Measurements from ENCODE around the gene BTBD17.

Gene BTBD17

GRCh38 chr17:74387365-74388218 is 25.9 kb upstream of the BTBD17 start:
- DNase-seq: no peak

DNA sequence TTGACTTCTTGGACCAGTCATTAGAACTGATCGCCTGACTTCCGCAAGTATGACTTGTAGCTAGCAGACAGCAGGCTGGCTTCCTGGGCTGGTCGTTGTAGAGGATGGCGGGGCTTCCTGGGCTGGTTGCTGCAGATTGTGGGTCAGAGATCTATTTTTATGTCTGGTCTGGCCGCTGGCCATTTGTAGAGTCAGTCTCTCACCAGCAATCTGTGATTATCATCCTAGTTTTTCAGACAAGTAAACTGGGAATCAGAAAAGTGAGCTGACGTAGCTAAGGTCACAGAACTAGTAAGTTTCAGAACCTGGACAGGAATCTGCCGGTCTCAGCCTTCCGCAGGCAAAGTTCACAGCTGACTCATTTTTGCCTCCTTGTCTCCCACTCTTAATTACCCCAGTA is 24.7 kb upstream of the BTBD17 start:
- no peak for DNase-seq

DNA sequence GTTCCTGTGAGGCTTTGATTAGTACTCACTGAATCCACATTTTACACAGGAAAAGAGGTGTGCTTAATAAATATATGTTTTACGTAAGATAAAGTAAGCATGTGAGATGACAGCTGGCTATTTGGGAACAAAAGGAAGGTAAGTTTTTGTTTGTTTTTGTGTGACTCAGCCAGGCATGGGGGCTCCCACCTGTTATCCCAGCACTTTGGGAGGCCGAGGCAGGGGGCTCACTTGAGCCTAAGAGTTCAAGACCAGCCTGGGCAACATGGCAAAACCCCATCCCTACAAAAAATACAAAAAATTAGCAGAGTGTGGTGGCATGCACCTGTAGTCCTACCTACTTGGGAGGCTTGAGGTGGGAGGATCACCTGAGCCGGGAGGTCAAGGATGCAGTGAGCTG is 23.5 kb upstream of the BTBD17 start:
- no peak for DNase-seq

DNA sequence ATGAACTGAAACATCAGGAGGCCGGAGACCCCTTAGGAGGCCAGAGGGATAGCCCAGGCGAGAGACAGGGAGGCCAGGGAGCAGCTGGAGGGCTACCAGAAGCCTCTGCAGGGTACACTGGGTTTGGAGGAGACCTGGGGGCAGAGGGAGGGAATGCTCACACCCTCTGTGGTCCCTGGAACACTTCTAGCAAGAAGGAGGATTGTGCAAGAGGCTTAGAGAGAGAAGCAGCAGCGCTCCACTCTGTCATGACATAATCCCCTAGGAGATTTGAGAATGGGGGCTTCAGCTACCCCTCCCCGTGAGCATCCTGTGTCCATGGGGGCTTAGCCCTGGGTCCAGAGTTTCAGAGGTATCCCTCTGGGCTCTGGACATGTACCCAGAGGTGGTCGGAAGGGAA is 21.5 kb upstream of the BTBD17 start:
- DNase-seq: no peak

GRCh38 chr17:74380959-74381808 is 19.5 kb upstream of the BTBD17 start:
- peak; percentile 10 for DNase-seq

GRCh38 chr17:74380086-74380958 is 18.7 kb upstream of the BTBD17 start:
- DNase-seq: no peak

GRCh38 chr17:74379495-74380085 is 17.9 kb upstream of the BTBD17 start:
- DNase-seq: peak; percentile 86

GRCh38 chr17:74374858-74375257 is 13.2 kb upstream of the BTBD17 start:
- DNase-seq: no peak

DNA sequence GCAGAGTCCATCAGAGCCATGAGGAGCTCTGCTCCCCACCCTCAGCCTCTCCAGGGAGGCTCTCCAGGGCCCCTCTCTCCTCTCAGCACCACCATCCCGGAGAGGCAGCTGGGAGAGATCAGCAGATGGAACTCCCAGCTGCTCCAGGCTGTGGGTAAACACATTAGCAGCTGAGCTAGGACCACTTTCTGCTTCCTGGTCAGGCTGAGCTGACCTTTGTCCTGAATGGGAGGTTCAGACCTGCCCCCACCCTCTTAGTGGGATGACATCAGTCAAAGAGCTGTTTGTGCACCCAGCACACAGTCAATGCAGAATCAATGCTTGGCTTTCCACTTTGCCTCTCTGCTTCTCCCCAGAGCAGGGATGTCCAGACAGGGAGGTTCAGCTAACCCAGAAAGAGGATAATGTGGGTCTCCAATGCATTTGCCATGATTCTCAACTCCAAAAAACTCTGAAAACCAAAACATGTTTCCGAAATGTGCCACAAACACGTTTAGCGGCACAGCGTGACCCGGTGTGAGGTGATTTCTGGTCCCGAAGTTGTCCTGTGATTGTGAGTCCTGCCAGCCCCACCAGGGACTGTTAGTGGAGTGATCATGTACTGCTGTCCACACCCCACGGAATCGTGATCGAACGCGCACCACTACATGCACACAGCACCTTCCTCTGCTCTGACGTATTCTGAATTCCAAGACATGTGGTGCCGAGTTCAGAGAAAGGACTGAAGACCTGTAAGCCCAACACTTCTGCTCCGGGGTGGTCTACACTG is 12.4 kb upstream of the BTBD17 start:
- no peak for DNase-seq

DNA sequence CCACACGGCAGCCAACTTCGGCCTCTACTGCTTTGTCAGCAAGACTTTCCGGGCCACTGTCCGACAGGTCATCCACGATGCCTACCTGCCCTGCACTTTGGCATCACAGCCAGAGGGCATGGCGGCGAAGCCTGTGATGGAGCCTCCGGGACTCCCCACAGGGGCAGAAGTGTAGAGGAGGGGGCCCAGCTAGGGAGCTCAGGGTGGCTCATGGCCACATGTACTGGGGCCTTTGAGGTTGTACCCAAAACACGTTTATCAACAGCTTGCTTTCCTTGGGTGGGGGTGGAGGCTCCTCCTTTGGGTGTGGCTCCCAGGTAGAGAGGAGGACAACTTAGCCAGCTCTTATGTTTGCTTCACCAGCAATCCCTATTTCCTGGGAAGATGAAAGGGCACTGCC is 10.8 kb upstream of the BTBD17 start:
- no peak for DNase-seq

DNA sequence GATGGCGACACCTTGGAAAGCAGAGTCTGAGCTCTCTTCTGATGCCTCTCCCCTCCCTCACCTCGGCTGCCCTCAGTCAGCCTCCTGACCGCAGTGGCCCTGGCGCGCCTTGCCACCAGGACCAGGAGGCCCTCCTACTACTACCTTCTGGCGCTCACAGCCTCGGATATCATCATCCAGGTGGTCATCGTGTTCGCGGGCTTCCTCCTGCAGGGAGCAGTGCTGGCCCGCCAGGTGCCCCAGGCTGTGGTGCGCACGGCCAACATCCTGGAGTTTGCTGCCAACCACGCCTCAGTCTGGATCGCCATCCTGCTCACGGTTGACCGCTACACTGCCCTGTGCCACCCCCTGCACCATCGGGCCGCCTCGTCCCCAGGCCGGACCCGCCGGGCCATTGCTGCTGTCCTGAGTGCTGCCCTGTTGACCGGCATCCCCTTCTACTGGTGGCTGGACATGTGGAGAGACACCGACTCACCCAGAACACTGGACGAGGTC is 10.0 kb upstream of the BTBD17 start:
- no peak for DNase-seq

- no peak for DNase-seq
Observed at GRCh38 chr17:74369665-74370490, 8.2 kb upstream of the BTBD17 start.

DNA sequence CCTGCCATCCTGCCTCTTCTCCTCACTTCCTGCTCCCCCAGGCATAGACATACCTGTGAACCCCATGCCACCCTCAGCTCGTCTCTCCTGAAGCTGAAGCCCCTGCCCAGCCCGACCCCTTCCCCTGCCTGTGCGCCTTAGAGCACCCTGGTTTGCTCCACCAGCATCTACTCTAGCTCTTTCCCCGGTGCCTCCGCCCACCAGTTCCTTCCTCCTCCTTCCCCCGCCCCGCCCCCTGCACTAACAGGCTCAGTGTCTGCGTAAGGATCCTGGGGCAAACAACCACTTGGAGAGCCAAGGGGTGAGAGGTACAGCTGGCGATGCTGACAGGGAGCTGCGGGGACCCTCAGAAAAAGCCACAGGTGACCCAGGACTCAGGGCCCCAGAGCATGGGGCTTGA is 7.6 kb upstream of the BTBD17 start:
- DNase-seq: no peak

DNA sequence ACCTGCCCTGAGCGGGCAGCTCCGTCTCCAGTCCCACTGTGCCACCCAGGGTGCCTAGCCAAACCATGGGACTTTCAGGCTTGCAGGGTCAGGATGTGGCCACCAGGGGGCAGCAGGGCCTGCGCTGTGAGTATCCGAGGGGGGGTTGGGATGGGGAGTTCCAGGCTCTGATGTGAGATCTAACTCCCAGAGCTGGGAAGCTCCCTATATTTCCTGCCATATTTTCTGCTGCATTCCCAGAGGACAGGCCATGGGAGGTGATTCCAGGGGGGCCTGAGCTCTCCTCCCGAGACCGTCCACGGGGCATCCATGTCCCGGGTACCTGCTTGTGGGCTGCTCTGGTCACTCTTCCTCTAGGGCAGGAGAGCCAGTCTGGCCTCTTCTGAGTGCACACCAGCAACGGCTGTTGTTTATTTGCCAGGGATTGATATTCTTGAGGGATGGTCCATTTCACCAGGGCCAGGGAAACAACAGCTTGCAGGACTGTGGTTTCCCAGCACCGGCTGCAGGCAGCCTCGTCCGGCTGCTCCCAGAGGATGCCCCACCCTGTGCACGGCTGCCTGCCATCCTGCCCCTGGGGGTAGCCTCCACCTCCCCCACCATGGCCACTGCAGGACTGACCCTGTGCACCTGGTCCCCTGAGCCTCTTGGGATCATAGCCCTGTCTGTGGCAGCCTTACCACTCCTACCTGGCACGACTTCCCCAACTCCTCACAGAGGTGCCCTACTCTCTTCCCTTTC is 6.8 kb upstream of the BTBD17 start:
- DNase-seq: peak; percentile 63

DNA sequence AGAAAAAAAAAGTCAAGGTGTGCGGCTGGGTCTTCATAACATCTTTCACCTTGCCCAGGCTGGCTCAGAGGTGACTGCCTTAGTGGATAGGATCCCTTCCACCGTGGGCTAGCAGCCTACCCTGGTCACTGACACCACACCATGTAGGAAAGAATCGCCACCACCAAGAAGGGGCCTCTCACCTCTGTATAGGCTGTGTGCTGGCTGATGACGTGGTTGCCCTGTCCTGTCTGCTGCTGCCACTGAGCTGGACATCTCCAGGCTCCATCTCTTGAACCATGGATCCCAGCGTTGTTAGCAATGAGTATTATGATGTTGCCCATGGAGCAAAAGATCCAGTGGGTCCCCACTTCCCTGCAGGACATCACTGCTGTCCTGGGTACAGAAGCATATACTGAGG is 5.5 kb upstream of the BTBD17 start, which contains the start of gene GPR142:
Gene GPR142 (plus strand): TSS at position 301 of the 400 bp plus-strand sequence. CDS start 2,035 bp downstream, outside the sequence.
- DNase-seq: no peak

- DNase-seq: no peak
Observed at GRCh38 chr17:74362810-74363498, 1.3 kb upstream of the BTBD17 start.

DNA sequence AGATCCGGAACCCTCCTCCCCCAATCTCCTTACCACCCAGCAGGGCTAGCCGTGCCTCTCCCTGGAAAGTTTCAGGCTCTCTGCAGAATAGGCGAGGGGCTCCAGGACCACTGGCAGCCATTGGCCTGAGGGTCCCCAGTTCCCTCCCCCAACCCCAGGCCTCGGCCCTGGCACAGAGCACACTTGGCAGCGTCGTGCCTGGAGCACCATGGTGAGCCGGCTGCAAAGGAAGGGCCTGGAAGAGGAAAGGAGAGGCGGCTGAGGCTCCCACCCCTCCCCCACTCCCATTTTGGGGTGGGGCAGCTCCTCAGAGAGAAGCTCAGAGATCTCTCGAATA is 369 bp upstream of the BTBD17 start:
- no peak for DNase-seq

GRCh38 chr17:74360899-74361229 is 804 bp downstream of the BTBD17 start:
- no peak for DNase-seq

- DNase-seq: no peak
Observed at GRCh38 chr17:74359916-74360315, 1.8 kb downstream of the BTBD17 start.

DNA sequence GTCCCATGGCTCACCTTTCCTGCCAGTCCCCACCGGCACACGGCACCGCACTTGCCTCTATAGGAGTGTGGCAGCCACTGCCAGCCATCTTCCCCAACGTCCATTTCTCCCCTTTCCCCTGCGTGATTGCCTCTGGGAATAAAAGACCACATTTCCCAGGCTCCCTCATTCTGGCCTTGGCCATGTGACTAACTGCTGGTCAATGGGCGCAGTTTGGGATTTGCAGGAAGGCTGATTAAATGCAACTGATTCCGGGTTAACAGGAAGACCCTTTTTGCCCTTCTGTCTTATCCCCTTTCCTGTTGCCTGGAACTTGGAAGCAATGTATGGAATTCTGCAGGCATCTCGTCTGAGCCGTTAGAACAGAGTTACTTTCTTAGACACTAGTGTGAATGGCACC is 3.0 kb downstream of the BTBD17 start:
- DNase-seq: no peak

Data from OCI-M1 (cell line).